Stimulated activated naive B cell treated with anti-CD40 and anti-IgM and Interleukin-4, amounts not matched to agents 10 μg/mL and 1 μg/mL and 100 μg/mL, for 72 hours (primary cell): ENCODE data around the gene ANKRD18A.
"Not testable (repeated sequence)": the region's sequence is repeated elsewhere in the genome, so short reads cannot be mapped to it uniquely, and the experiment has no call there.

Experiments
- ATAC-seq, 2 donors: fragments of 150-1000 bp; cut with Tn5 transposase; replicated peaks; 2 replicates each; pipeline ENCODE4 v1.10.0; 2021; ENCODE audit warnings: moderate library complexity in 1 of 2
- DNase-seq: peaks from one replicate; pipeline ENCODE4 v3.0.0; 2021
- H3K27ac Mint-ChIP-seq: one replicate; pipeline ENCODE4 v1.8.0; 2022; ENCODE audit warnings: mild to moderate bottlenecking, mixed read lengths
- H3K27me3 Mint-ChIP-seq, 2 donors: one replicate each; pipeline ENCODE4 v1.8.0; 2022; ENCODE audit warnings: mixed read lengths in 2 of 2
- H3K36me3 Mint-ChIP-seq, 2 donors: one replicate each; pipeline ENCODE4 v1.8.0; 2022; ENCODE audit warnings: mixed read lengths in 2 of 2, mild to moderate bottlenecking in 1 of 2
- H3K4me1 Mint-ChIP-seq, 2 donors: one replicate each; pipeline ENCODE4 v1.8.0; 2022; ENCODE audit warnings: mixed read lengths in 2 of 2, mild to moderate bottlenecking in 1 of 2
- H3K4me3 Mint-ChIP-seq, 2 donors: one replicate each; pipeline ENCODE4 v1.8.0; 2022; ENCODE audit warnings: mild to moderate bottlenecking in 2 of 2, mixed read lengths in 2 of 2, moderate library complexity in 1 of 2
- H3K9me3 Mint-ChIP-seq, 2 donors: one replicate each; pipeline ENCODE4 v1.8.0; 2022; ENCODE audit warnings: mixed read lengths in 2 of 2, mild to moderate bottlenecking in 1 of 2

The ANKRD18A gene

GRCh38 chr9:38540535-38540934, 79.9 kb downstream of the ANKRD18A start:
- peaks cover 7 to 19% of the 10 kb centered on the region in 2 donors for H3K27me3 Mint-ChIP-seq

GRCh38 chr9:38529317-38529716, 91.1 kb downstream of the ANKRD18A start:
- H3K9me3 Mint-ChIP-seq = peaks cover 0 to 4% of the 10 kb centered on the region in 2 donors
- no peaks in the 10 kb centered on the region for H3K4me1 Mint-ChIP-seq
- ATAC-seq (no peak), DNase-seq (no peak)
- H3K27ac Mint-ChIP-seq = no peak overlapping the region
- peaks cover 0 to 5% of the 10 kb centered on the region in 2 donors for H3K27me3 Mint-ChIP-seq
- no peaks in the 10 kb centered on the region for H3K36me3 Mint-ChIP-seq
- H3K4me3 Mint-ChIP-seq = no peak overlapping the region

More at GRCh38 chr9:38540535-38540934, 79.9 kb downstream of the ANKRD18A start:
- H3K36me3 Mint-ChIP-seq, H3K4me3 Mint-ChIP-seq, H3K4me1 Mint-ChIP-seq, DNase-seq, H3K27ac Mint-ChIP-seq, ATAC-seq, H3K9me3 Mint-ChIP-seq: not testable (repeated sequence)

GRCh38 chr9:38527503-38527902, 92.9 kb downstream of the ANKRD18A start:
- no peaks in the 10 kb centered on the region for H3K4me1 Mint-ChIP-seq
- H3K9me3 Mint-ChIP-seq = peaks cover 0 to 4% of the 10 kb centered on the region in 2 donors
- DNase-seq = no peak
- no peak for ATAC-seq
- H3K27ac Mint-ChIP-seq = no peak overlapping the region
- H3K4me3 Mint-ChIP-seq = no peak overlapping the region
- H3K36me3 Mint-ChIP-seq = no peaks in the 10 kb centered on the region
- H3K27me3 Mint-ChIP-seq = no peaks in the 10 kb centered on the region

- Mint-ChIP-seq H3K36me3 (no peaks in the 10 kb centered on the region), H3K27me3 (peaks cover 5 to 7% of the 10 kb centered on the region in 2 donors), H3K4me3 (no peak overlapping the region), H3K9me3 (peaks cover 0 to 4% of the 10 kb centered on the region in 2 donors), H3K27ac (no peak overlapping the region), H3K4me1 (no peaks in the 10 kb centered on the region)
- ATAC-seq (no peak), DNase-seq (no peak)
Observed at GRCh38 chr9:38526591-38526990, 93.8 kb downstream of the ANKRD18A start.

DNA sequence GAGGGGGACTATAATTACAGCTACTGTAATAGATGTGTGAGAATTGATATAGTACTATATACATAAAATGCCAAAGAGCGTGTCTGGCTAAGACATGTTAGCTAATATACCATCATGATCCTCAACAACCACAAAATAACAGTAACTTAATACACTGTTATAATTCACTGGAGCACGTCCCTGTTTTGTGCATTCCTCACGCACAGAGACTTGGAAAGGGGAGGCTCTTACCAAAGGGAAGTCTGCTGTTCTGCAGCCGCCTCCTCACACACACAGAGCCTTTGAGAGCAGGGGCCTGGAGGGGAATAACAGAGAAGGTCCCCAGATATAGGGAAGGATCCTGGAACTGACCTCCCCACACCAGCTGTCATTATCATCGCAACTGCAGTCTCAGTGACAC, 97.3 kb downstream of the ANKRD18A start:
- Mint-ChIP-seq H3K27ac (no peak overlapping the region), H3K27me3 (peaks cover 13 to 15% of the 10 kb centered on the region in 2 donors), H3K9me3 (peaks cover 3 to 4% of the 10 kb centered on the region in 2 donors), H3K4me3 (no peak overlapping the region), H3K36me3 (peaks cover 0 to 2% of the 10 kb centered on the region in 2 donors), H3K4me1 (no peaks in the 10 kb centered on the region)
- ATAC-seq (no peak), DNase-seq (no peak)

DNA sequence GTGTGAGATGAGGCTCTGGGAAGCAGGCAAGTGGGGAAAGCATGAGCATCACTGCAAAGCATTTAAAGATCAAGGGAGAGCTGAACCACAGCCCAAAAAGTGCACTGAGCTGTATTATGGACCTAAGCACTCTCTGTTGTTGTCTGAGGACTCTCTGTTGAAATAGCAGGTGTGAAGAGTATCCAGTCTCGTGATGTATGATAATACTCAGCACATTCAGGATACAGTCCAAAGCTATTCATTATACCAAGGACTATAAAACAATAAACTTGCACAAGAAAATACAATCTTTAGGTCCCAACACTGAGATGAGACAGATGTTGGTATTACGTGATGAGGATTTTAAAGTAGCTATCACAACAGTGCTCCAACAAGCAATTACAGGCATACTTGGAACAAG, 98.6 kb downstream of the ANKRD18A start:
- ATAC-seq = no peak
- no peak overlapping the region for H3K27ac Mint-ChIP-seq

More for the DNA sequence above, 98.6 kb downstream of the ANKRD18A start:
- peaks cover 0 to 2% of the 10 kb centered on the region in 2 donors for H3K36me3 Mint-ChIP-seq
- H3K9me3 Mint-ChIP-seq = peaks cover 3 to 4% of the 10 kb centered on the region in 2 donors
- H3K27me3 Mint-ChIP-seq = peaks cover 13 to 16% of the 10 kb centered on the region in 2 donors
- DNase-seq = no peak
- H3K4me1 Mint-ChIP-seq = no peaks in the 10 kb centered on the region
- no peak overlapping the region for H3K4me3 Mint-ChIP-seq
